IMR-90 (cell line): ENCODE results near the gene LRRC42. TPM values are rescaled to one million over a fixed set of nuclear protein-coding genes. Genes with fewer than 3 reads are reported as not detected.

Experiments used
- ATAC-seq: fragments of 200-7000 bp; cut with Tn5 transposase; 2 replicates; pipeline ENCODE4 v1.9.1; 2020; ENCODE audit warnings: low read depth, mild to moderate bottlenecking, moderate library complexity
- BruUV-seq: library from RNA; stranded (reverse); fragments of 400-500 nt; replicated peaks from 2 replicates; lab custom pipeline; 2021; lab: Mats Ljungman, UMichigan
- CTCF ChIA-PET: fragments of 300-600 bp; formaldehyde crosslinking; extraction: SDS; loops from one replicate; lab custom pipeline; 2021; ENCODE audit warnings: antibody characterized with exemption; lab: Yijun Ruan, JAX
- POLR2A ChIA-PET: fragments of 300-600 bp; sonication (Branson Sonifier 250); formaldehyde crosslinking; loops from one replicate; lab custom pipeline; 2022; ENCODE audit warnings: antibody characterized with exemption; ENCODE audit not compliant: unreplicated experiment; lab: Charles Lee
- DNase-seq: peaks from one replicate; pipeline ENCODE4 v3.0.0; 2013
- H2AFZ ChIP-seq: replicated peaks from 2 replicates; pipeline ENCODE3; 2013; ENCODE audit warnings: low read length, mild to moderate bottlenecking; ENCODE audit not compliant: poor library complexity
- H2AK5ac ChIP-seq: 2 replicates; pipeline ENCODE4 v1.6.1; 2013; ENCODE audit warnings: low read depth, low read length, inconsistent platforms
- H2AK9ac ChIP-seq: replicated peaks from 2 replicates; pipeline ENCODE3; 2013; ENCODE audit warnings: mild to moderate bottlenecking, low read depth, low read length, moderate library complexity; ENCODE audit not compliant: poor library complexity
- H2BK120ac ChIP-seq: 2 replicates; pipeline ENCODE4 v1.6.1; 2013; ENCODE audit warnings: low read depth, low read length, inconsistent platforms
- H2BK15ac ChIP-seq: 3 replicates; pipeline ENCODE4 v1.6.1; 2013; ENCODE audit warnings: low read depth, low read length, inconsistent platforms
- H2BK20ac ChIP-seq: 2 replicates; pipeline ENCODE4 v1.6.1; 2013; ENCODE audit warnings: low read depth, mild to moderate bottlenecking, inconsistent platforms, low read length, moderate library complexity
- H2BK5ac ChIP-seq: 2 replicates; pipeline ENCODE4 v1.6.1; 2013; ENCODE audit warnings: mild to moderate bottlenecking, low read depth, low read length, inconsistent platforms; ENCODE audit not compliant: poor library complexity, severe bottlenecking
- H3K14ac ChIP-seq: replicated peaks from 2 replicates; pipeline ENCODE4 v1.6.1; 2013; ENCODE audit warnings: low read depth, low read length, inconsistent platforms
- H3K18ac ChIP-seq: 2 replicates; pipeline ENCODE4 v1.6.1; 2013; ENCODE audit warnings: low read depth, low read length, control low read depth
- H3K23ac ChIP-seq: 2 replicates; pipeline ENCODE4 v1.6.1; 2013; ENCODE audit warnings: low read depth, low read length, inconsistent platforms
- H3K27ac ChIP-seq: 2 replicates; pipeline ENCODE4 v1.5.1; 2013; ENCODE audit warnings: mild to moderate bottlenecking, control low read depth, low read length; ENCODE audit not compliant: insufficient read depth
- H3K27me3 ChIP-seq: 2 replicates; pipeline ENCODE4 v1.6.1; 2013; ENCODE audit warnings: low read length; ENCODE audit not compliant: control insufficient read depth, insufficient read depth
- H3K36me3 ChIP-seq: 2 replicates; pipeline ENCODE4 v1.6.1; 2013; ENCODE audit warnings: low read length, mixed read lengths; ENCODE audit not compliant: control insufficient read depth, insufficient read depth
- H3K4ac ChIP-seq: 2 replicates; pipeline ENCODE4 v1.6.1; 2013; ENCODE audit warnings: low read depth, low read length, inconsistent platforms
- H3K4me1 ChIP-seq: 2 replicates; pipeline ENCODE4 v1.6.1; 2013; ENCODE audit warnings: low read length, mixed read lengths; ENCODE audit not compliant: control insufficient read depth, insufficient read depth
- H3K4me2 ChIP-seq: 2 replicates; pipeline ENCODE4 v1.6.1; 2013; ENCODE audit warnings: low read depth, mild to moderate bottlenecking, control low read depth, low read length, moderate library complexity
- H3K4me3 ChIP-seq: 2 replicates; pipeline ENCODE4 v1.5.1; 2013; ENCODE audit warnings: low read depth, mild to moderate bottlenecking, control low read depth, low read length, moderate library complexity; ENCODE audit not compliant: insufficient read depth
- H3K56ac ChIP-seq: 2 replicates; pipeline ENCODE4 v1.6.1; 2013; ENCODE audit warnings: low read length, inconsistent platforms; ENCODE audit not compliant: insufficient read depth; ENCODE audit errors: extremely low read depth
- H3K79me1 ChIP-seq, 2 experiments: 2 replicates each; pipeline ENCODE4 v1.6.1; 2013; ENCODE audit warnings: low read length in 2 of 2, inconsistent platforms in 1 of 2, low read depth in 1 of 2
- H3K9ac ChIP-seq: 2 replicates; pipeline ENCODE4 v1.6.1; 2013; ENCODE audit warnings: low read depth, low read length, control low read depth
- H3K9me1 ChIP-seq: 2 replicates; pipeline ENCODE4 v1.6.1; 2013; ENCODE audit warnings: low read length, inconsistent platforms; ENCODE audit not compliant: insufficient read depth
- H3K9me3 ChIP-seq: 2 replicates; pipeline ENCODE4 v1.6.1; 2013; ENCODE audit warnings: low read length; ENCODE audit not compliant: control insufficient read depth, insufficient read depth
- H4K20me1 ChIP-seq: 2 replicates; pipeline ENCODE4 v1.6.1; 2013; ENCODE audit warnings: low read length, inconsistent platforms; ENCODE audit not compliant: insufficient read depth
- H4K5ac ChIP-seq: 2 replicates; pipeline ENCODE4 v1.6.1; 2013; ENCODE audit warnings: mild to moderate bottlenecking, low read depth, low read length, control low read depth
- H4K8ac ChIP-seq, 2 experiments: 2 replicates each; pipeline ENCODE4 v1.6.1; 2013; ENCODE audit warnings: low read depth in 2 of 2, low read length in 2 of 2, control low read depth in 1 of 2, inconsistent platforms in 1 of 2
- H4K91ac ChIP-seq: 2 replicates; pipeline ENCODE4 v1.6.1; 2013; ENCODE audit warnings: low read depth, low read length, inconsistent platforms; ENCODE audit not compliant: insufficient read depth
- BHLHE40 ChIP-seq: fragments of 150-350 bp; IDR thresholded peaks from 2 replicates; pipeline ENCODE4 v1.6.1; 2016; ENCODE audit warnings: mild to moderate bottlenecking, low read depth, low read length
- CEBPB ChIP-seq: IDR thresholded peaks from 2 replicates; pipeline ENCODE4 v1.6.1; 2012; ENCODE audit warnings: low read depth, low read length, improper control_type of control experiment
- CHD1 ChIP-seq: IDR thresholded peaks from 2 replicates; pipeline ENCODE4 v1.6.1; 2012; ENCODE audit warnings: low read depth, low read length, improper control_type of control experiment
- FOS ChIP-seq: fragments of 150-350 bp; IDR thresholded peaks from 2 replicates; pipeline ENCODE4 v1.6.1; 2016; ENCODE audit warnings: low read depth, low read length
- MAFK ChIP-seq: IDR thresholded peaks from 2 replicates; pipeline ENCODE4 v1.6.1; 2012; ENCODE audit warnings: low read depth, low read length, improper control_type of control experiment
- MAZ ChIP-seq: IDR thresholded peaks from 2 replicates; pipeline ENCODE4 v1.6.1; 2012; ENCODE audit warnings: low read depth, mild to moderate bottlenecking, low read length, improper control_type of control experiment, moderate library complexity, borderline replicate concordance
- MXI1 ChIP-seq: IDR thresholded peaks from 2 replicates; pipeline ENCODE4 v1.6.1; 2012; ENCODE audit warnings: low read depth, mild to moderate bottlenecking, low read length, moderate library complexity, borderline replicate concordance
- NFE2L2 ChIP-seq: fragments of 150-350 bp; IDR thresholded peaks from 2 replicates; pipeline ENCODE4 v1.6.1; 2016; ENCODE audit warnings: low read depth, mild to moderate bottlenecking, low read length
- POLR2A ChIP-seq: IDR thresholded peaks from 2 replicates; pipeline ENCODE4 v1.6.1; 2012; ENCODE audit warnings: mild to moderate bottlenecking, low read depth, low read length
- RAD21 ChIP-seq: IDR thresholded peaks from 2 replicates; pipeline ENCODE4 v1.6.1; 2012; ENCODE audit warnings: low read length, improper control_type of control experiment
- RCOR1 ChIP-seq: IDR thresholded peaks from 2 replicates; pipeline ENCODE4 v1.6.1; 2012; ENCODE audit warnings: mild to moderate bottlenecking, low read length, improper control_type of control experiment; ENCODE audit not compliant: insufficient replicate concordance
- RFX5 ChIP-seq: IDR thresholded peaks from 2 replicates; pipeline ENCODE4 v1.8.0; 2012; ENCODE audit warnings: low read depth, mild to moderate bottlenecking, low read length, moderate library complexity
- SMC3 ChIP-seq: fragments of 150-350 bp; IDR thresholded peaks from 2 replicates; pipeline ENCODE4 v1.6.1; 2016; ENCODE audit warnings: low read depth, mild to moderate bottlenecking, antibody characterized with exemption, low read length, moderate library complexity
- WGBS, 2 experiments: methylation state at CpG; one replicate each; pipeline versions ENCODE4 v1.1.5 to v1.1.7; 2013; ENCODE audit warnings: missing lambda C conversion rate in 2 of 2; ENCODE audit not compliant: insufficient read length in 1 of 2; ENCODE audit errors: extremely low coverage in 2 of 2; 5-methylcytosine and 5-hydroxymethylcytosine counted together
- dilution Hi-C: fragments of 300-500 bp; cut with HindIII; formaldehyde crosslinking; loops from one replicate; pipeline ENCODE4 v1.14.3; 2018; ENCODE audit warnings: low sequenced_read_pairs; ENCODE audit not compliant: unreplicated experiment
- in situ Hi-C: fragments of 300-500 bp; cut with MboI; formaldehyde crosslinking; loops from 3 replicates; pipeline ENCODE4 v1.14.3; 2019; ENCODE audit warnings: low sequenced_read_pairs, inconsistent platforms, mixed read lengths
- intact Hi-C: fragments of 100-400 bp; cut with micrococcal nuclease; formaldehyde crosslinking; loops from 2 replicates; pipeline ENCODE4 v1.10.0; 2022
- polyA plus RNA-seq, 3 experiments: library from polyadenylated mRNA; depleted of rRNA; stranded (reverse); fragments of >200 nt; gene quantifications; 2 replicates each; pipeline ENCODE4 v1.2.3, GENCODE V29; 2012; ENCODE audit warnings: low replicate concordance in 1 of 3
- total RNA-seq: library from RNA; depleted of rRNA; stranded (reverse); fragments of >200 nt; gene quantifications from 2 replicates; pipeline ENCODE4 v1.2.3, GENCODE V29; 2012
- TF ChIP-seq, protein P1 (sequence below): fragments of 150-350 bp; IDR thresholded peaks from 2 replicates; pipeline ENCODE4 v1.6.1; 2016; ENCODE audit warnings: low read depth, mild to moderate bottlenecking, low read length, moderate library complexity, borderline replicate concordance
- TF ChIP-seq, protein P2 (sequence below): conservative IDR thresholded peaks from 2 replicates; pipeline ENCODE4 v1.5.1; 2012; ENCODE audit warnings: mild to moderate bottlenecking, low read depth, low read length, improper control_type of control experiment
- TF ChIP-seq, protein P3 (sequence below): fragments of 150-350 bp; IDR thresholded peaks from 2 replicates; pipeline ENCODE4 v1.6.1; 2017; ENCODE audit warnings: mild to moderate bottlenecking, antibody characterized with exemption, low read length, low read depth

The LRRC42 gene
- total and polyA plus RNA-seq, 2 of the 4 experiments (the other 2 are of a cell fraction): 39.9 to 47.5 TPM

DNA sequence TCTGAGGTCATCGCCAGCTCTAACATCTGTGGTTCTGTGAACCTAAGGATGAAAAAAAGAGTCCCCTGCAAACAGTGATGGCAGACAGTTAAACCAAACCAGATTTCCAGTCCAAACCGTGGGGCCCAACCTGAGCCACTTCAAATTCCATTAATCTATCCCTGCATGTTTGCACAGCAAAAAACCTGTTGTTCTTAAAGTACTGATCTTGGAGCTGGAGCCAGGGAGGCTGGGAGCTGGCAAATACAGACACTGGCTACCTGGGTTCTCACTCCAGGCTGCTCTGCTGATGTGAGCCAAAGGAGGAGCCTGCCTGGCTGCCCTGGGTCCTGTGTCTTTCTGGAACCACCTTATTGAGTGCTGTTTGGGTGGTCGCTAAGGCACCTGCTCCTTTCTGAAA is 55.4 kb downstream of the LRRC42 start:
- peaks cover 2% of the 10 kb centered on the region; the same call in 1 of the 2 replicates for H3K9me3 ChIP-seq
- H3K4me3 ChIP-seq: no peak overlapping the region
- no peak for DNase-seq
- TF ChIP-seq SMC3 (no peak), POLR2A (no peak), CEBPB (no peak), RFX5 (no peak), RAD21 (no peak), RCOR1 (no peak), MAFK (no peak), NFE2L2 (no peak), FOS (no peak), BHLHE40 (no peak), MAZ (no peak), MXI1 (no peak), CHD1 (no peak)
- TF ChIP-seq, protein P1, sequence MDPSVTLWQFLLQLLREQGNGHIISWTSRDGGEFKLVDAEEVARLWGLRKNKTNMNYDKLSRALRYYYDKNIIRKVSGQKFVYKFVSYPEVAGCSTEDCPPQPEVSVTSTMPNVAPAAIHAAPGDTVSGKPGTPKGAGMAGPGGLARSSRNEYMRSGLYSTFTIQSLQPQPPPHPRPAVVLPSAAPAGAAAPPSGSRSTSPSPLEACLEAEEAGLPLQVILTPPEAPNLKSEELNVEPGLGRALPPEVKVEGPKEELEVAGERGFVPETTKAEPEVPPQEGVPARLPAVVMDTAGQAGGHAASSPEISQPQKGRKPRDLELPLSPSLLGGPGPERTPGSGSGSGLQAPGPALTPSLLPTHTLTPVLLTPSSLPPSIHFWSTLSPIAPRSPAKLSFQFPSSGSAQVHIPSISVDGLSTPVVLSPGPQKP: no peak
- TF ChIP-seq, protein P2, sequence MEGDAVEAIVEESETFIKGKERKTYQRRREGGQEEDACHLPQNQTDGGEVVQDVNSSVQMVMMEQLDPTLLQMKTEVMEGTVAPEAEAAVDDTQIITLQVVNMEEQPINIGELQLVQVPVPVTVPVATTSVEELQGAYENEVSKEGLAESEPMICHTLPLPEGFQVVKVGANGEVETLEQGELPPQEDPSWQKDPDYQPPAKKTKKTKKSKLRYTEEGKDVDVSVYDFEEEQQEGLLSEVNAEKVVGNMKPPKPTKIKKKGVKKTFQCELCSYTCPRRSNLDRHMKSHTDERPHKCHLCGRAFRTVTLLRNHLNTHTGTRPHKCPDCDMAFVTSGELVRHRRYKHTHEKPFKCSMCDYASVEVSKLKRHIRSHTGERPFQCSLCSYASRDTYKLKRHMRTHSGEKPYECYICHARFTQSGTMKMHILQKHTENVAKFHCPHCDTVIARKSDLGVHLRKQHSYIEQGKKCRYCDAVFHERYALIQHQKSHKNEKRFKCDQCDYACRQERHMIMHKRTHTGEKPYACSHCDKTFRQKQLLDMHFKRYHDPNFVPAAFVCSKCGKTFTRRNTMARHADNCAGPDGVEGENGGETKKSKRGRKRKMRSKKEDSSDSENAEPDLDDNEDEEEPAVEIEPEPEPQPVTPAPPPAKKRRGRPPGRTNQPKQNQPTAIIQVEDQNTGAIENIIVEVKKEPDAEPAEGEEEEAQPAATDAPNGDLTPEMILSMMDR: no peak
- TF ChIP-seq, protein P3, sequence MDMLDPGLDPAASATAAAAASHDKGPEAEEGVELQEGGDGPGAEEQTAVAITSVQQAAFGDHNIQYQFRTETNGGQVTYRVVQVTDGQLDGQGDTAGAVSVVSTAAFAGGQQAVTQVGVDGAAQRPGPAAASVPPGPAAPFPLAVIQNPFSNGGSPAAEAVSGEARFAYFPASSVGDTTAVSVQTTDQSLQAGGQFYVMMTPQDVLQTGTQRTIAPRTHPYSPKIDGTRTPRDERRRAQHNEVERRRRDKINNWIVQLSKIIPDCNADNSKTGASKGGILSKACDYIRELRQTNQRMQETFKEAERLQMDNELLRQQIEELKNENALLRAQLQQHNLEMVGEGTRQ: no peak
- no peak overlapping the region for H3K14ac ChIP-seq
- H3K23ac ChIP-seq: no peak overlapping the region
- no peak overlapping the region for H2AK5ac ChIP-seq
- H4K8ac ChIP-seq: no peak overlapping the region
- H3K27me3 ChIP-seq: peaks cover 22% of the 10 kb centered on the region
- no peak overlapping the region for H4K91ac ChIP-seq
- no peaks in the 10 kb centered on the region for H3K9me1 ChIP-seq
- H3K56ac ChIP-seq: no peak overlapping the region
- H2AK9ac ChIP-seq: no peak overlapping the region
- no peaks in the 10 kb centered on the region for H3K4me1 ChIP-seq
- no peak overlapping the region for H3K4me2 ChIP-seq
- in situ Hi-C loops (no loop called here), intact Hi-C loops (no loop called here), dilution Hi-C loops (no loop called here)
- H2BK5ac ChIP-seq: no peak overlapping the region
- no peak overlapping the region for H2AFZ ChIP-seq
- no CpG with 5 or more reads among the region's 3 CpGs for WGBS, 2 experiments
- no peak overlapping the region for H3K27ac ChIP-seq
- CTCF ChIA-PET: no interaction called here
- POLR2A ChIA-PET: no interaction called here
- no peaks in the 10 kb centered on the region for H3K36me3 ChIP-seq
- H4K5ac ChIP-seq: no peak overlapping the region
- no peak overlapping the region for H3K9ac ChIP-seq
- no peak overlapping the region for H2BK20ac ChIP-seq
- H3K18ac ChIP-seq: no peak overlapping the region
- no peak overlapping the region for H2BK15ac ChIP-seq
- H4K20me1 ChIP-seq: no peaks in the 10 kb centered on the region
- ATAC-seq: no peak
- BruUV-seq: no TSS peak
- no peaks in the 10 kb centered on the region for H3K79me1 ChIP-seq
- no peak overlapping the region for H2BK120ac ChIP-seq
- no peak overlapping the region for H3K4ac ChIP-seq
